ENCODE results near the gene NHLRC4.

The NHLRC4 gene

DNA sequence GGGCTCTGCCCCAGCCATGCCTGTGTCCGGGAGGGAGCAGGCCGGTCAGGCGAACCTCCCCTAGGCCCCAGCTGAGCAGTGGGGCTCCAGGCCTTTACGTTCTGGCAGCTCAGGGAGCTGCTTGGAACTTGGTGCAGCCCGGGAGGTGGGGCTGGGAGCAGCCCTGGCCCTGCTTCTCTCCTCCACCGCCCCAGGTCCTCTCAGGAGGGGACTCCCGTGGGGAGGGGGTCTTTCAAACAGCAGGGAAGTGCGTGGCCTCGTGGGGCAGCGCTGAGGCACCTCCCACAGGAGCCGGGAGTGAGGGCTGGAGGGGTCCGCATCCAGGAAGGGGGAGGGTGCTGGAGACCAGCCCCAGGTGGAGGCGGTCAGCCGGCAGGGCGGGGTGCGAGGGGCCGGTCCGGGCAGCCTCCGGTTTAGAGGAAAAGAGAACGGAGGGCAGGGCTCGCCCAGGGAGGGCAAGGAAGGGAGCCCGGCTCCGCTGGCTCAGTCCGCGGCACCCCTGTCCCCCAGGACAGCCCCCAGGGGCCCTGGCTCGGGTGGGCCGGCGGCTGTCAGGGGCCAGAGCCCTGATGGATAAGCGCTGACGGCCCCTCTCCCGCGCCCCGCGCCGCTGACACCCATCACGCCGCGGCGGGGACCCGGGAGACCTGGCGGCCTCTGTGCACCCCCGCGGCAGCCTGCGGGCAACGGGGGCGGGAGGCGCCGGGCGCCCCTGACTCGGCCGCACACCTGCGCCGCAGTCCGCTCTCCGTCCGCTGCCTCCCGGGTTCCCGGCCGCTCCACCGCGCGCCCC lies 7.2 kb upstream of the NHLRC4 start:
- no peaks in the 10 kb centered on the region for H3K9me3 ChIP-seq (ENCODE audit: control extremely low read depth in 1 of 5, control insufficient read depth in 4 of 5, insufficient read depth in 2 of 5, low read depth in 1 of 5, low read length in 4 of 5)
- ChIA-PET CTCF (no interaction called here), POLR2A (no interaction called here)
- H3K27ac ChIP-seq (ENCODE audit: insufficient read depth in 1 of 2, low read depth in 1 of 2, low read length in 2 of 2, poor library complexity in 1 of 2, severe bottlenecking in 2 of 2), result no peak overlapping the region
- DNase-seq, result no peak
- H3K4me1 ChIP-seq (ENCODE audit: control extremely low read depth in 1 of 4, control insufficient read depth in 4 of 4, insufficient read depth in 4 of 4, low read length in 3 of 4), result peaks cover 0 to 25% (median 15%) of the 10 kb centered on the region in 4 experiments
- H3K27me3 ChIP-seq (replicated peaks in 2 of 5; ENCODE audit: control insufficient read depth in 4 of 5, insufficient read depth in 5 of 5, low read length in 4 of 5), result peaks cover 0 to 44% (median 9%) of the 10 kb centered on the region in 5 experiments
- H3K4me3 ChIP-seq (ENCODE audit: control insufficient read depth in 1 of 7, extremely low read depth in 1 of 7, insufficient read depth in 4 of 7, low read depth in 2 of 7, low read length in 6 of 7), result peak overlapping the region in 1 of 7 experiments; percentile 11
- no peaks in the 10 kb centered on the region for H3K36me3 ChIP-seq (ENCODE audit: control insufficient read depth in 4 of 4, insufficient read depth in 4 of 4, low read length in 3 of 4)
- 18% methylated on average over 39 of the region's 62 CpGs for WGBS (ENCODE audit: insufficient coverage)

DNA sequence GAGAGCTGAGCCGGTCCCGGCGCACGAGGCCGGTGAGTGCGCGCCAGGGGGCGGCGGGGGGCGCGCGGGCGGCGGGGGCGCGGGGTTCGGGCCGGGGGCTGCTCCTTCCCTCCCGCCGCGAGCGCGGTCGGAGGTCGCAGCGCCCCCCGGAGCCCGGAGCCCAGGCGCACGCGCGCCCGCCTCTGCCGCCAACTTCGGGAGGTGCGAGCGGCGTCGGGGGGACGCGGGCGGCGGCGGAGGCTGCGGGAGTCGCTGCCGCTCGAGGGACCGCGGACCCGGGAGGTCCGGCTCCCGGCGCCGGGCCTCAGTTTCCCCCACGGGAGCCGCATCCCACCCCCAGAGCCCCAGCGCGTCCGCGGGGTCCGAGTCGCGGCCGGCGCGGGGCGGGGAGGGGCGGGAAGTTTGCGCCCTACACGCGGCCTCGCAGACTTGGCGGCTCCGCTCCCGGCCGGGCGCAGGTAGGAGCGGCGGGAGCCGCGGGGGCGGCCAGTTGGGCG lies 6.6 kb upstream of the NHLRC4 start, which contains the start of gene PRR35:
Gene PRR35, plus strand, starts transcription at position 191 of the 497 bp plus-strand sequence. CDS start 2,901 bp downstream, outside the sequence.
- Histone ChIP-seq H3K36me3 (ENCODE audit: control insufficient read depth in 4 of 4, insufficient read depth in 4 of 4, low read length in 3 of 4) (no peaks in the 10 kb centered on the region), H3K27ac (ENCODE audit: insufficient read depth in 1 of 2, low read depth in 1 of 2, low read length in 2 of 2, poor library complexity in 1 of 2, severe bottlenecking in 2 of 2) (no peak within 1 kb of the TSS), H3K9me3 (ENCODE audit: control extremely low read depth in 1 of 5, control insufficient read depth in 4 of 5, insufficient read depth in 2 of 5, low read depth in 1 of 5, low read length in 4 of 5) (no peaks in the 10 kb centered on the region), H3K27me3 (replicated peaks in 2 of 5; ENCODE audit: control insufficient read depth in 4 of 5, insufficient read depth in 5 of 5, low read length in 4 of 5) (peaks cover 0 to 44% (median 9%) of the 10 kb centered on the region in 5 experiments), H3K4me3 (ENCODE audit: control insufficient read depth in 1 of 7, extremely low read depth in 1 of 7, insufficient read depth in 4 of 7, low read depth in 2 of 7, low read length in 6 of 7) (peak within 1 kb of the TSS in 1 of 7 experiments; percentile 36), H3K4me1 (ENCODE audit: control extremely low read depth in 1 of 4, control insufficient read depth in 4 of 4, insufficient read depth in 4 of 4, low read length in 3 of 4) (peaks cover 0 to 25% (median 16%) of the 10 kb centered on the region in 4 experiments)
- DNase-seq, result no peak
- POLR2A ChIA-PET, result no interaction called here
- CTCF ChIA-PET, result no interaction called here
- WGBS (ENCODE audit: insufficient coverage), result under 1% methylated on average over 47 of the region's 84 CpGs

DNA sequence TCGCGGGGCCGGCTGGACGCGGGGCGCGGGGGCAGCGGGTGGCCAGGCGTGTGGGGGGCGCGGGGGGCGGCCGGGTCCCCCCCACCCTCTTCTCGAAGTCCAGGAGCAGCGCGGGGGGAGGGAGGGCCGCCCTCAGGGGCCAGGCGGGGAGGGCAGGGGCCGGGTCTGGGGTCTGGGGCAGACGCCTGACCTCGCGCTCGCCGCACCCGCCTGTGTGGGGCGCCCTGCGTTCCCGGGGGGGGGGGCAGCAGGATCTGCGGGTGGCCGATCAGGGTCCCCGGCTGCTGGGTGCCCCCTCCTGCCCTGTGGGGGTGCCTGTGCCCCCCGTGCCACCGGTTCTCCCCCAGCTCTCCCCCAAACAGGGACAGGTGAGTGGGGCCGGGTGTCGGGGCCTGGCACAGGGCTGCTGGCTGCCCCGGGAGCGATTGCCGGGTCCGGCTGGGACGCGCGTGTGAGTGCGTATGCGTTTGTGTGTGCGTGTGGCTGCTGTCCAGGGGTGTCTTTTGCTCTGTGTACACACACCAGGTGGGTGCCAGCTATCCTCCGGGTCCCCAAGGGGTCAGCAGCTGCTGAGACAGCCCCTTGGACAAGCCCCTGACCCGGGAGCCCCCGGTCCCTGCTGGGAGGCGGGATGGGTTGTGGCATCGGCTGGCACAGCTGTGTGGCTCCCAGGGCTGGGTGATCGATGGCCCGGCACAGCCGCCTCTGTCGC lies 5.9 kb upstream of the NHLRC4 start:
- ChIA-PET POLR2A (no interaction called here), CTCF (interaction anchor here (0.6 kb wide), 1 partner anchor 314 kb away, joined by 3 read pairs; no protein-coding TSS in a partner anchor)
- peaks cover 0 to 25% (median 19%) of the 10 kb centered on the region in 4 experiments for H3K4me1 ChIP-seq (ENCODE audit: control extremely low read depth in 1 of 4, control insufficient read depth in 4 of 4, insufficient read depth in 4 of 4, low read length in 3 of 4)
- no peak overlapping the region for H3K4me3 ChIP-seq (ENCODE audit: control insufficient read depth in 1 of 7, extremely low read depth in 1 of 7, insufficient read depth in 4 of 7, low read depth in 2 of 7, low read length in 6 of 7)
- 39% methylated on average over 20 of the region's 54 CpGs for WGBS (ENCODE audit: insufficient coverage)
- H3K36me3 ChIP-seq (ENCODE audit: control insufficient read depth in 4 of 4, insufficient read depth in 4 of 4, low read length in 3 of 4), result no peaks in the 10 kb centered on the region
- no peak overlapping the region for H3K27ac ChIP-seq (ENCODE audit: insufficient read depth in 1 of 2, low read depth in 1 of 2, low read length in 2 of 2, poor library complexity in 1 of 2, severe bottlenecking in 2 of 2)
- peaks cover 0 to 44% (median 9%) of the 10 kb centered on the region in 5 experiments for H3K27me3 ChIP-seq (replicated peaks in 2 of 5; ENCODE audit: control insufficient read depth in 4 of 5, insufficient read depth in 5 of 5, low read length in 4 of 5)
- no peak for DNase-seq
- H3K9me3 ChIP-seq (ENCODE audit: control extremely low read depth in 1 of 5, control insufficient read depth in 4 of 5, insufficient read depth in 2 of 5, low read depth in 1 of 5, low read length in 4 of 5), result no peaks in the 10 kb centered on the region

DNA sequence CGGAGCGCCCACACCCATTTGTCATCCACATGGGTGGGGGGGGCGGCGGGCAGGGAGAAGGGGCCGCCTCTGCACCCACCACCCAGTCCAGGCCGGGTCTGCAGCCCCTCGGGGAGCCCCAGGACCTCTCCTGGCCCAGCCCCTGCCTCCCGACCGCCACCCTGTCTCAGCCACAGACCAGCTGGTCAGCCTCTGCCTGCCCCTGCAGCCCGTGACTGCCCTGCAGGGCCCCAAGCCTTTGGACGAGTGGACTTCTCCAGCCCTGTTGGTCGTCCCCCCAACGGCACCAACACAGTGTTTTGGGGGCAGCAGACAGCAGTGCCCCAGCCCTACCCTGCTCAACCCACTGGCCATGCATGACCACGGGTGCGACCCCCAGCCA lies 5.4 kb upstream of the NHLRC4 start:
- CTCF ChIA-PET, result no interaction called here
- Histone ChIP-seq H3K36me3 (ENCODE audit: control insufficient read depth in 4 of 4, insufficient read depth in 4 of 4, low read length in 3 of 4) (no peaks in the 10 kb centered on the region), H3K27me3 (replicated peaks in 2 of 5; ENCODE audit: control insufficient read depth in 4 of 5, insufficient read depth in 5 of 5, low read length in 4 of 5) (peaks cover 0 to 44% (median 9%) of the 10 kb centered on the region in 5 experiments), H3K27ac (ENCODE audit: insufficient read depth in 1 of 2, low read depth in 1 of 2, low read length in 2 of 2, poor library complexity in 1 of 2, severe bottlenecking in 2 of 2) (no peak overlapping the region), H3K4me1 (ENCODE audit: control extremely low read depth in 1 of 4, control insufficient read depth in 4 of 4, insufficient read depth in 4 of 4, low read length in 3 of 4) (peaks cover 0 to 31% (median 25%) of the 10 kb centered on the region in 4 experiments), H3K4me3 (ENCODE audit: control insufficient read depth in 1 of 7, extremely low read depth in 1 of 7, insufficient read depth in 4 of 7, low read depth in 2 of 7, low read length in 6 of 7) (no peak overlapping the region), H3K9me3 (ENCODE audit: control extremely low read depth in 1 of 5, control insufficient read depth in 4 of 5, insufficient read depth in 2 of 5, low read depth in 1 of 5, low read length in 4 of 5) (no peaks in the 10 kb centered on the region)
- no peak for DNase-seq
- 87% methylated on average over 14 of the region's 15 CpGs for WGBS (ENCODE audit: insufficient coverage)
- POLR2A ChIA-PET, result no interaction called here

DNA sequence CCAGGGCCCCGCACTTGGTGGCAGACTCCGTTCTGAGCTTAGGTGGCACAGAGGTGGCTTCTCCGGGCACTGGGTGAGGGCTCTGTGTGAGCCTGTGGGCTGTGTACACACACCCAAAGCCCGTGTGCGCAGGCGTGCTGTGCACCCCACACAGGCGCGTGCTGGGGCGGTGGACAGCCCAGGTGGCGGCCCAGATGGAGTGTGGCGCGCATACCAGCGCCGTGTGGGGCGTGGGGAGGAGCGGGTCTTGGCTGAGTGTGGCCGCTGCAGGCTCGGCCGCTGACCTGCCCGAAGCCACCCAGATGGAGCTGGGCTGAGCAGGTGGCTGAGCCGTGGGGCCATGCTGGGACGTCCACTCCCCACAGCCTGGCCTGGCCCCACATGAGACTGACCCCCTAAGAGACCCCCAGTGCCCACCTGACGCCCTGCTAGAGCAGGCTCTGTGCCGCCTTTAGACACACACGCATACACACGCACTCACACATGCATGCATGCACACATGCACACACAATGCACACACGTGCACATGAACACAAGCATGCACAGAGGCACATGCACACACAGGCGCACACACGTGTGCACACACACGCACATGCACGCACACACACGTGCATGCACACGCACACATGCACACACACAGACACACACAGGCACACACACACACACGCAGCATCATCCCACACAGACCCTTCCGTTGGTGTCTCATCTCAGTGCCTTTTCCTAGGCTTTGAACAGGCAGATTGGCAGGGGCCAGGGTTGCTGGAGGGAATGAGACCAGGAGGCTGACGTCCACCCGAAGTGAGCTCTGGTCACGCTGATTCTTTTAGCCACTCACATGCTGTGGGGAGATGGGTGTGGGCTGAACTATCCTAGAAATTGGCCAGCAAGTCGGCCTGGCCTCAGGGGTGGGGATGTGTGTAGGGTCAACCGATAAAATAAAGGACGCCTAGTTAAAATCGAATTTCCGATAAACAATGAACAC lies 4.6 kb upstream of the NHLRC4 start:
- no peak overlapping the region for H3K27ac ChIP-seq (ENCODE audit: insufficient read depth in 1 of 2, low read depth in 1 of 2, low read length in 2 of 2, poor library complexity in 1 of 2, severe bottlenecking in 2 of 2)
- H3K9me3 ChIP-seq (ENCODE audit: control extremely low read depth in 1 of 5, control insufficient read depth in 4 of 5, insufficient read depth in 2 of 5, low read depth in 1 of 5, low read length in 4 of 5), result no peaks in the 10 kb centered on the region
- H3K4me3 ChIP-seq (ENCODE audit: control insufficient read depth in 1 of 7, extremely low read depth in 1 of 7, insufficient read depth in 4 of 7, low read depth in 2 of 7, low read length in 6 of 7), result no peak overlapping the region
- peaks cover 0 to 39% (median 33%) of the 10 kb centered on the region in 4 experiments for H3K4me1 ChIP-seq (ENCODE audit: control extremely low read depth in 1 of 4, control insufficient read depth in 4 of 4, insufficient read depth in 4 of 4, low read length in 3 of 4)
- ChIA-PET CTCF (no interaction called here), POLR2A (no interaction called here)
- DNase-seq, result no peak
- peaks cover 0 to 44% (median 9%) of the 10 kb centered on the region in 5 experiments for H3K27me3 ChIP-seq (replicated peaks in 2 of 5; ENCODE audit: control insufficient read depth in 4 of 5, insufficient read depth in 5 of 5, low read length in 4 of 5)
- WGBS (ENCODE audit: insufficient coverage), result 94% methylated on average over 28 of the region's 43 CpGs
- no peaks in the 10 kb centered on the region for H3K36me3 ChIP-seq (ENCODE audit: control insufficient read depth in 4 of 4, insufficient read depth in 4 of 4, low read length in 3 of 4)

DNA sequence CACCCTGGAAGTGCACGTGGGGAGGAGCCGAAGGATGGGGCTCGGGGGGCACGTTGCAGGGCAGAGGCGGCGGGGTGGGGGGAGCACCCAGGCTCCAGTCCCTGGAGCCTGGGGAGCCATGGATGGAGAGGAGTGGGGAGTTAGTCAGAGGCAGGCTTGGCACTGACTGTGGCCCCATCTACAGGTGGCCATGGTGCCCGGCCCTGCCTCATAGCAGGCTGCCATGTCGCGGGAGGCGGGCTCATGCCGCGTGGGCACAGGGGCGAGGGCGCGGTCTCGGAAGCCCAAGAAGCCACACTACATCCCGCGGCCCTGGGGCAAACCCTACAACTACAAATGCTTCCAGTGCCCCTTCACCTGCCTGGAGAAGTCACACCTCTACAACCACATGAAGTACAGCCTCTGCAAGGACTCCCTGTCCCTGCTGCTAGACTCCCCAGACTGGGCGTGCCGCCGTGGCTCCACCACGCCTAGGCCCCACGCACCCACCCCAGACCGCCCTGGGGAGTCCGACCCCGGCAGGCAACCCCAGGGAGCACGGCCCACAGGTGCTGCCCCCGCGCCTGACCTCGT lies 3.6 kb upstream of the NHLRC4 start:
- Histone ChIP-seq H3K4me3 (ENCODE audit: control insufficient read depth in 1 of 7, extremely low read depth in 1 of 7, insufficient read depth in 4 of 7, low read depth in 2 of 7, low read length in 6 of 7) (no peak overlapping the region), H3K36me3 (ENCODE audit: control insufficient read depth in 4 of 4, insufficient read depth in 4 of 4, low read length in 3 of 4) (no peaks in the 10 kb centered on the region), H3K9me3 (ENCODE audit: control extremely low read depth in 1 of 5, control insufficient read depth in 4 of 5, insufficient read depth in 2 of 5, low read depth in 1 of 5, low read length in 4 of 5) (no peaks in the 10 kb centered on the region), H3K27ac (ENCODE audit: insufficient read depth in 1 of 2, low read depth in 1 of 2, low read length in 2 of 2, poor library complexity in 1 of 2, severe bottlenecking in 2 of 2) (no peak overlapping the region), H3K4me1 (ENCODE audit: control extremely low read depth in 1 of 4, control insufficient read depth in 4 of 4, insufficient read depth in 4 of 4, low read length in 3 of 4) (peaks cover 0 to 40% (median 32%) of the 10 kb centered on the region in 4 experiments), H3K27me3 (replicated peaks in 2 of 5; ENCODE audit: control insufficient read depth in 4 of 5, insufficient read depth in 5 of 5, low read length in 4 of 5) (peaks cover 0 to 44% (median 9%) of the 10 kb centered on the region in 5 experiments)
- ChIA-PET POLR2A (no interaction called here), CTCF (no interaction called here)
- 94% methylated on average over 8 of the region's 30 CpGs for WGBS (ENCODE audit: insufficient coverage)
- DNase-seq, result no peak
